Measurements from ENCODE around the gene TSPAN32.

TSPAN32 gene

DNA sequence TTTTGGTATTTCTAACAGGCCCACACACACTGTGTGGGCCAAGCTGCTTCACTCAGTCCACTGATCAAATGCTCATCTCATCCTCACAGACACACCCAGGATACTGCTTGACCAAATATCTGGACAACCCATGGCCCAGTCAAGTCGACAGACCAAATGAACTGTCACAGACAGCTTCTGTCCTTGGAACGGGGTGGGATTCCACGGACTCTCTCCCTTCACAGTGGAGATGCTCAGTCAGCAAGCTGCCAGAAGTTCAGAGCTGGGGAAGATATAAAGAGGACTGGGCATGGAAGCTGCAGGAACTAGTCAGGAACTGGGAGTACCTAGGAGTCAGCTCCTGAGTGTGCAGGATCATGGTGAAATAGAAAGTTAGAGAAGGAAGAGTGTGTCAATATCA is 40.7 kb downstream of the TSPAN32 start:
- H3K23ac ChIP-seq (ENCODE audit: low read depth, low read length, poor library complexity): peak overlapping the region; percentile 10
- WGBS, 2 donors (ENCODE audit: extremely low coverage in 2 of 2, insufficient read length in 2 of 2, insufficient replicate concordance in 1 of 2): no CpG with 5 or more reads among the region's 3 CpGs
- H3K79me1 ChIP-seq (ENCODE audit: low read depth, low read length): peaks cover 3% of the 10 kb centered on the region
- no peak overlapping the region for H2AFZ ChIP-seq (ENCODE audit: low read length)
- no peak overlapping the region for H2BK15ac ChIP-seq (ENCODE audit: low read length)
- no peak overlapping the region for H2AK5ac ChIP-seq (ENCODE audit: low read depth, low read length)
- no peak overlapping the region for H3K18ac ChIP-seq (ENCODE audit: low read length)
- no peak for DNase-seq (ENCODE audit: low spot score)
- peaks cover 0 to 13% of the 10 kb centered on the region in 2 donors for H3K9me3 ChIP-seq (replicated peaks in 1 of 2; ENCODE audit: control insufficient read depth in 2 of 2, insufficient read depth in 1 of 2, low read depth in 1 of 2, low read length in 2 of 2)
- H3K4me2 ChIP-seq (ENCODE audit: insufficient read depth, low read length, poor library complexity, severe bottlenecking): no peak overlapping the region
- H3K4ac ChIP-seq (ENCODE audit: low read length): no peak overlapping the region
- H2BK120ac ChIP-seq (ENCODE audit: low read depth, low read length): no peak overlapping the region
- H3K27ac ChIP-seq (replicated peaks; ENCODE audit: low read length): no peak overlapping the region
- no peak overlapping the region for H2BK12ac ChIP-seq (ENCODE audit: low read length)
- H3K14ac ChIP-seq (ENCODE audit: low read length): no peak overlapping the region
- peaks cover 0 to 2% of the 10 kb centered on the region in 2 donors for H3K4me1 ChIP-seq (ENCODE audit: control insufficient read depth in 2 of 2, insufficient read depth in 1 of 2, low read depth in 1 of 2, low read length in 2 of 2)
- H4K91ac ChIP-seq (ENCODE audit: low read depth, low read length, poor library complexity): no peak overlapping the region
- H3K4me3 ChIP-seq (ENCODE audit: low read length in 2 of 2): no peak overlapping the region
- no peak overlapping the region for H3K9ac ChIP-seq (ENCODE audit: low read depth, low read length, poor library complexity)
- no peak overlapping the region for H4K8ac ChIP-seq (ENCODE audit: low read depth, low read length)
- H3K27me3 ChIP-seq (ENCODE audit: control insufficient read depth in 3 of 3, insufficient read depth in 3 of 3, low read depth in 1 of 3, low read length in 3 of 3): peaks cover 0 to 4% (median 2%) of the 10 kb centered on the region in 3 experiments
- H3K36me3 ChIP-seq (replicated peaks in 1 of 2; ENCODE audit: control insufficient read depth in 2 of 2, insufficient read depth in 2 of 2, low read length in 2 of 2): no peaks in the 10 kb centered on the region
- H2BK5ac ChIP-seq (ENCODE audit: low read length): no peak overlapping the region

DNA sequence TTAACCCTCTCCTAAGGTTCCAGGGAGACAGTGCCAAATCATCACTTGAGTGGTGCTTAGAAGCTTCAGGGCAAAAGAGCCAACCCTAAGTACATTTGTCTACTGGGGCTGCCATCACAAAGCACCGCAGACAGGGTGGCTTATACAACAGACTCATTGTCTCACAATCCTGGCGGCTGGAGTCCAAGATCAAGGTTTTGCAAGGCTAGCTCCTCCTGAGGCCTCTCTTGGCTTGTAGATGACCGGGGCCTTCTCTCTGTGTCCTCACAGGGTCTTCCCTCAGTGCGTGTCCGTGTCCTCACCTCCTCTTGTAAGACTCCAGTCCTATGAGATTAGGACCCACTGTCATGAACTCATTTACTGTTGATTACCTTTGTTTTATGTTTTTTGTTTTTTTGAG is 41.2 kb downstream of the TSPAN32 start:
- H3K4me1 ChIP-seq (ENCODE audit: control insufficient read depth in 2 of 2, insufficient read depth in 1 of 2, low read depth in 1 of 2, low read length in 2 of 2): peaks cover 0 to 2% of the 10 kb centered on the region in 2 donors
- H3K9me3 ChIP-seq (replicated peaks in 1 of 2; ENCODE audit: control insufficient read depth in 2 of 2, insufficient read depth in 1 of 2, low read depth in 1 of 2, low read length in 2 of 2): peaks cover 0 to 14% of the 10 kb centered on the region in 2 donors
- no peak overlapping the region for H3K4me3 ChIP-seq (ENCODE audit: low read length in 2 of 2)
- H2BK12ac ChIP-seq (ENCODE audit: low read length): no peak overlapping the region
- no peak overlapping the region for H3K18ac ChIP-seq (ENCODE audit: low read length)
- no peak overlapping the region for H3K4ac ChIP-seq (ENCODE audit: low read length)
- no peak overlapping the region for H2BK5ac ChIP-seq (ENCODE audit: low read length)
- no peak overlapping the region for H2AK5ac ChIP-seq (ENCODE audit: low read depth, low read length)
- no CpG with 5 or more reads among the region's 5 CpGs for WGBS, 2 donors (ENCODE audit: extremely low coverage in 2 of 2, insufficient read length in 2 of 2, insufficient replicate concordance in 1 of 2)
- H2BK120ac ChIP-seq (ENCODE audit: low read depth, low read length): no peak overlapping the region
- H2AFZ ChIP-seq (ENCODE audit: low read length): no peak overlapping the region
- H3K79me1 ChIP-seq (ENCODE audit: low read depth, low read length): peaks cover 3% of the 10 kb centered on the region
- H4K8ac ChIP-seq (ENCODE audit: low read depth, low read length): no peak overlapping the region
- no peak for DNase-seq (ENCODE audit: low spot score)
- H3K14ac ChIP-seq (ENCODE audit: low read length): no peak overlapping the region
- H3K36me3 ChIP-seq (replicated peaks in 1 of 2; ENCODE audit: control insufficient read depth in 2 of 2, insufficient read depth in 2 of 2, low read length in 2 of 2): no peaks in the 10 kb centered on the region
- no peak overlapping the region for H3K9ac ChIP-seq (ENCODE audit: low read depth, low read length, poor library complexity)
- H3K27me3 ChIP-seq (ENCODE audit: control insufficient read depth in 3 of 3, insufficient read depth in 3 of 3, low read depth in 1 of 3, low read length in 3 of 3): peaks cover 0 to 4% (median 2%) of the 10 kb centered on the region in 3 experiments
- no peak overlapping the region for H3K27ac ChIP-seq (replicated peaks; ENCODE audit: low read length)
- no peak overlapping the region for H2BK15ac ChIP-seq (ENCODE audit: low read length)
- H4K91ac ChIP-seq (ENCODE audit: low read depth, low read length, poor library complexity): no peak overlapping the region
- H3K23ac ChIP-seq (ENCODE audit: low read depth, low read length, poor library complexity): no peak overlapping the region
- H3K4me2 ChIP-seq (ENCODE audit: insufficient read depth, low read length, poor library complexity, severe bottlenecking): no peak overlapping the region

DNA sequence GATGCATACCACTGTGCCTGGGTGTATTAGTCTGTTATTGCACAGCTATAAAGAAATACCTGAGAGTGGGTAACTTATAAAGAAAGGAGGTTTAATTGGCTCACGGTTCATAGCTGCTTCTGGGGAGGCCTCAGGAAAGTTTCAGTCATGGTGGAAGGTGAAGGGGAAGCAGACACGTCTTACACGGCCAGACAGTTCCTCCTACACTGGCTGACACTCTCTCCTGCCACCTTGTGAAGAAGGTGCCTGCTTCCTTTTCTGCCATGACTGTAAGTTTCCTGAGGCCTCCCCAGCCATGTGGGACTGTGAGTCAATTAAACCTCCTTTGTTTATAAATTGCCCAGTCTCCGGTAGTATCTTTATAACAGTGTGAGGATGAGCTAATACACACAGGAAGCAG is 41.7 kb downstream of the TSPAN32 start:
- Histone ChIP-seq H3K27ac (replicated peaks; ENCODE audit: low read length) (no peak overlapping the region), H3K79me1 (ENCODE audit: low read depth, low read length) (peaks cover 3% of the 10 kb centered on the region), H4K91ac (ENCODE audit: low read depth, low read length, poor library complexity) (no peak overlapping the region), H3K4ac (ENCODE audit: low read length) (no peak overlapping the region), H3K4me3 (ENCODE audit: low read length in 2 of 2) (no peak overlapping the region), H3K18ac (ENCODE audit: low read length) (no peak overlapping the region), H2BK15ac (ENCODE audit: low read length) (no peak overlapping the region), H2AFZ (ENCODE audit: low read length) (no peak overlapping the region), H2AK5ac (ENCODE audit: low read depth, low read length) (no peak overlapping the region), H2BK5ac (ENCODE audit: low read length) (no peak overlapping the region), H3K23ac (ENCODE audit: low read depth, low read length, poor library complexity) (no peak overlapping the region), H2BK12ac (ENCODE audit: low read length) (no peak overlapping the region), H2BK120ac (ENCODE audit: low read depth, low read length) (no peak overlapping the region), H3K27me3 (ENCODE audit: control insufficient read depth in 3 of 3, insufficient read depth in 3 of 3, low read depth in 1 of 3, low read length in 3 of 3) (peaks cover 0 to 4% (median 2%) of the 10 kb centered on the region in 3 experiments), H3K9me3 (replicated peaks in 1 of 2; ENCODE audit: control insufficient read depth in 2 of 2, insufficient read depth in 1 of 2, low read depth in 1 of 2, low read length in 2 of 2) (peaks cover 0 to 15% of the 10 kb centered on the region in 2 donors), H3K4me2 (ENCODE audit: insufficient read depth, low read length, poor library complexity, severe bottlenecking) (no peak overlapping the region), H3K9ac (ENCODE audit: low read depth, low read length, poor library complexity) (no peak overlapping the region), H3K4me1 (ENCODE audit: control insufficient read depth in 2 of 2, insufficient read depth in 1 of 2, low read depth in 1 of 2, low read length in 2 of 2) (peaks cover 0 to 2% of the 10 kb centered on the region in 2 donors), H3K36me3 (replicated peaks in 1 of 2; ENCODE audit: control insufficient read depth in 2 of 2, insufficient read depth in 2 of 2, low read length in 2 of 2) (no peaks in the 10 kb centered on the region), H4K8ac (ENCODE audit: low read depth, low read length) (no peak overlapping the region), H3K14ac (ENCODE audit: low read length) (no peak overlapping the region)
- no peak for DNase-seq (ENCODE audit: low spot score)
- WGBS, 2 donors (ENCODE audit: extremely low coverage in 2 of 2, insufficient read length in 2 of 2, insufficient replicate concordance in 1 of 2): no CpG with 5 or more reads among the region's 4 CpGs

DNA sequence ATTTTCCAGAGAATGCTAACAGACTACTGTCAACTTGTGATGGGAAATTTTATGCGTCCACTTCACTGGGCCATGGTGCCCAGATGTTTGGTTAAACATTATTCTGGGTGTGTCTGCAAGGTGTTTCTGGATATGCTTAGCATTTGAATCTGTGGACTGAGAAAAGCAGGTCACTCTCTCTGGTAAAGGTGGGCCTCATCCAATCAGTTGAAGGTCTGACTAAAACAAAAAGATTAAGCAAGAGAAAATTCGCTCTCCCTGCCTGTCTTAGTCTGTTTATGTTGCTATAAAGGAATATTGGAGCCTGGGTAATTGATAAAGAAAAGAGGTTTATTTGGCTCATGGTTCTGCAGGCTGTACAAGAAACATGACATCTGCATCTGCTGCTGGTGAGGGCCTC is 43.2 kb downstream of the TSPAN32 start:
- Histone ChIP-seq H2BK15ac (ENCODE audit: low read length) (no peak overlapping the region), H4K91ac (ENCODE audit: low read depth, low read length, poor library complexity) (no peak overlapping the region), H2BK12ac (ENCODE audit: low read length) (no peak overlapping the region), H3K27me3 (ENCODE audit: control insufficient read depth in 3 of 3, insufficient read depth in 3 of 3, low read depth in 1 of 3, low read length in 3 of 3) (peaks cover 0 to 3% (median 2%) of the 10 kb centered on the region in 3 experiments), H3K36me3 (replicated peaks in 1 of 2; ENCODE audit: control insufficient read depth in 2 of 2, insufficient read depth in 2 of 2, low read length in 2 of 2) (no peaks in the 10 kb centered on the region), H2BK5ac (ENCODE audit: low read length) (no peak overlapping the region), H3K9ac (ENCODE audit: low read depth, low read length, poor library complexity) (no peak overlapping the region), H3K4me3 (ENCODE audit: low read length in 2 of 2) (no peak overlapping the region), H2AFZ (ENCODE audit: low read length) (no peak overlapping the region), H3K4me1 (ENCODE audit: control insufficient read depth in 2 of 2, insufficient read depth in 1 of 2, low read depth in 1 of 2, low read length in 2 of 2) (peaks cover 0 to 2% of the 10 kb centered on the region in 2 donors), H2AK5ac (ENCODE audit: low read depth, low read length) (no peak overlapping the region), H2BK120ac (ENCODE audit: low read depth, low read length) (no peak overlapping the region), H4K8ac (ENCODE audit: low read depth, low read length) (no peak overlapping the region), H3K14ac (ENCODE audit: low read length) (no peak overlapping the region), H3K27ac (replicated peaks; ENCODE audit: low read length) (no peak overlapping the region), H3K18ac (ENCODE audit: low read length) (no peak overlapping the region), H3K79me1 (ENCODE audit: low read depth, low read length) (peaks cover 3% of the 10 kb centered on the region), H3K23ac (ENCODE audit: low read depth, low read length, poor library complexity) (no peak overlapping the region), H3K4ac (ENCODE audit: low read length) (no peak overlapping the region), H3K4me2 (ENCODE audit: insufficient read depth, low read length, poor library complexity, severe bottlenecking) (no peak overlapping the region), H3K9me3 (replicated peaks in 1 of 2; ENCODE audit: control insufficient read depth in 2 of 2, insufficient read depth in 1 of 2, low read depth in 1 of 2, low read length in 2 of 2) (peaks cover 0 to 21% of the 10 kb centered on the region in 2 donors)
- WGBS, 2 donors (ENCODE audit: extremely low coverage in 2 of 2, insufficient read length in 2 of 2, insufficient replicate concordance in 1 of 2): no CpG with 5 or more reads among the region's 2 CpGs
- DNase-seq (ENCODE audit: low spot score): no peak
